GM12878 (cell line): ENCODE measurements around the gene LYPD6. TPM values are rescaled to one million over a fixed set of nuclear protein-coding genes. Genes with fewer than 3 reads are reported as not detected.

ENCODE experiments used
- ATAC-seq: fragments of 200-7000 bp; cut with Tn5 transposase; 3 replicates; pipeline ENCODE4 v1.9.1; 2020; ENCODE audit warnings: mild to moderate bottlenecking, moderate library complexity
- BruUV-seq: library from RNA; stranded (reverse); fragments of 400-500 nt; replicated peaks from 2 replicates; lab custom pipeline; 2021; lab: Mats Ljungman, UMichigan
- CTCF ChIA-PET: fragments of 300-600 bp; sonication (Branson Sonifier 250); formaldehyde crosslinking; extraction: SDS; loops from one replicate; lab custom pipeline; 2021; ENCODE audit warnings: inconsistent platforms; lab: Yijun Ruan, JAX
- POLR2A ChIA-PET: fragments of 350-600 bp; formaldehyde crosslinking; extraction: SDS; loops from one replicate; lab custom pipeline; 2021; ENCODE audit warnings: inconsistent platforms; lab: Charles Lee
- RAD21 ChIA-PET: fragments of 300-600 bp; sonication (Branson Sonifier 250); formaldehyde crosslinking; loops from one replicate; lab custom pipeline; 2023; ENCODE audit warnings: antibody characterized with exemption; ENCODE audit not compliant: unreplicated experiment; lab: Charles Lee
- SMC1A ChIA-PET: fragments of 300-600 bp; sonication (Branson Sonifier 250); formaldehyde crosslinking; loops from one replicate; lab custom pipeline; 2023; ENCODE audit not compliant: unreplicated experiment, uncharacterized antibody; lab: Charles Lee
- DNase-seq: peaks from one replicate; pipeline ENCODE4 v3.0.0-alpha.2; 2011; ENCODE audit warnings: low read depth, low spot score
- FAIRE-seq: peaks from 3 replicates; lab custom pipeline; 2011; peaks lifted over from hg19 to GRCh38; lab: Jason Lieb, UNC
- H2AFZ ChIP-seq: 2 replicates; pipeline ENCODE4 v1.6.0; 2011; ENCODE audit warnings: low read depth, low read length, control low read depth; ENCODE audit not compliant: control insufficient read depth
- H3K27ac ChIP-seq: 2 replicates; pipeline ENCODE4 v1.5.1; 2011; ENCODE audit warnings: control low read depth; ENCODE audit not compliant: control insufficient read depth, insufficient read depth
- H3K27me3 ChIP-seq, 2 experiments: replicated peaks in 1 of 2; 2 replicates each; pipeline versions ENCODE4 v1.6.0 to v1.6.1; 2011; ENCODE audit warnings: low read length in 1 of 2; ENCODE audit not compliant: control insufficient read depth in 2 of 2, insufficient read depth in 2 of 2
- H3K36me3 ChIP-seq, 2 experiments: 2 replicates each; pipeline ENCODE4 v1.5.1; 2011; ENCODE audit warnings: low read length in 1 of 2; ENCODE audit not compliant: control insufficient read depth in 2 of 2, insufficient read depth in 2 of 2
- H3K4me1 ChIP-seq: 2 replicates; pipeline ENCODE4 v1.6.1; 2011; ENCODE audit warnings: mild to moderate bottlenecking, low read length, moderate library complexity, mixed read lengths; ENCODE audit not compliant: control insufficient read depth, insufficient read depth
- H3K4me2 ChIP-seq: 2 replicates; pipeline ENCODE4 v1.6.0; 2011; ENCODE audit warnings: control low read depth; ENCODE audit not compliant: control insufficient read depth, insufficient read depth
- H3K4me3 ChIP-seq: fragments of 200-600 bp; sonication (generic); 2 replicates; pipeline ENCODE4 v1.5.1; 2016
- H3K79me2 ChIP-seq: 2 replicates; pipeline ENCODE4 v1.6.0; 2011; ENCODE audit warnings: low read length; ENCODE audit not compliant: control insufficient read depth, insufficient read depth
- H3K9ac ChIP-seq: 2 replicates; pipeline ENCODE4 v1.8.0; 2011; ENCODE audit warnings: low read length, control low read depth, mixed read lengths; ENCODE audit not compliant: control insufficient read depth, insufficient read depth
- H3K9me3 ChIP-seq: replicated peaks from 3 replicates; pipeline ENCODE4 v1.5.1; 2011; ENCODE audit warnings: mild to moderate bottlenecking, low read length; ENCODE audit not compliant: control insufficient read depth, insufficient read depth
- H4K20me1 ChIP-seq: 2 replicates; pipeline ENCODE4 v1.6.0; 2011; ENCODE audit not compliant: control insufficient read depth, insufficient read depth
- EGR1 ChIP-seq, 2 experiments: IDR thresholded peaks; 1 replicate in 1 of 2; 2 replicates in 1 of 2; pipeline ENCODE4 v1.6.1; 2011 to 2012; ENCODE audit warnings: low read depth in 2 of 2, low read length in 2 of 2, borderline replicate concordance in 1 of 2, mild to moderate bottlenecking in 1 of 2, moderate library complexity in 1 of 2
- HDAC6 ChIP-seq: fragments of 200-600 bp; sonication (generic); IDR thresholded peaks from one replicate; pipeline ENCODE4 v1.8.0; 2017; ENCODE audit warnings: antibody characterized with exemption; ENCODE audit not compliant: unreplicated experiment
- NFXL1 ChIP-seq: fragments of 450-650 bp; IDR thresholded peaks from 2 replicates; pipeline ENCODE4 v1.6.1; 2017; ENCODE audit warnings: antibody characterized with exemption, mild to moderate bottlenecking, borderline replicate concordance
- NFYB ChIP-seq: IDR thresholded peaks from 2 replicates; pipeline ENCODE4 v1.6.1; 2011; ENCODE audit warnings: low read depth, mild to moderate bottlenecking, low read length, improper control_type of control experiment, moderate library complexity; ENCODE audit not compliant: insufficient read depth
- SMC3 ChIP-seq: IDR thresholded peaks from 2 replicates; pipeline ENCODE4 v1.6.1; 2011; ENCODE audit warnings: low read length, improper control_type of control experiment, borderline replicate concordance
- SUPT20H ChIP-seq: IDR thresholded peaks from 2 replicates; pipeline ENCODE4 v1.6.1; 2011; ENCODE audit warnings: low read depth, mild to moderate bottlenecking, low read length, moderate library complexity, borderline replicate concordance; ENCODE audit not compliant: control insufficient read depth
- ZNF217 ChIP-seq: fragments of 450-650 bp; IDR thresholded peaks from 2 replicates; pipeline ENCODE4 v1.6.1; 2017; ENCODE audit warnings: antibody characterized with exemption, mild to moderate bottlenecking
- WGBS: methylation state at CpG from one replicate; pipeline ENCODE4 v1.1.6; 2016; ENCODE audit warnings: low lambda C conversion rate; ENCODE audit not compliant: insufficient replicate concordance, insufficient coverage; ENCODE audit errors: missing lambda C conversion rate; 5-methylcytosine and 5-hydroxymethylcytosine counted together
- in situ Hi-C: fragments of 300-500 bp; cut with MboI; formaldehyde crosslinking; loops from 9 replicates; pipeline ENCODE4 v1.14.3; 2018; ENCODE audit warnings: mixed read lengths
- intact Hi-C: fragments of 100-400 bp; cut with micrococcal nuclease; formaldehyde crosslinking; loops from one replicate; pipeline ENCODE4 v1.14.2; 2022; ENCODE audit not compliant: unreplicated experiment
- polyA plus RNA-seq, 11 experiments: library from polyadenylated mRNA; depleted of rRNA in 4 of 11; unstranded in 6 of 11; stranded (reverse) in 5 of 11; fragments of >200 nt; fragmentation: Nextera tagmentation in 4 of 11; fragmentation: Illumina TruSeq in 1 of 11; extraction: Ambion mirVana in 4 of 11; extraction: Trizol in 1 of 11; gene quantifications; 1 replicate in 1 of 11; 2 replicates in 10 of 11; pipeline versions ENCODE4 v1.2.1 to v1.2.3, GENCODE V29; 2011 to 2016; ENCODE audit warnings: inconsistent platforms in 2 of 11, missing spikeins in 2 of 11, low read depth in 1 of 11
- total RNA-seq, 4 experiments: library from RNA; depleted of rRNA in 3 of 4; stranded (reverse); fragments of >200 nt in 3 of 4; fragmentation: Illumina TruSeq in 1 of 4; extraction: Trizol in 1 of 4; gene quantifications; 2 replicates each; pipeline versions ENCODE4 v1.2.1 to v1.2.3, GENCODE V29; 2013 to 2021

The LYPD6 gene
- total and polyA plus RNA-seq, 10 of the 15 experiments (the other 5 are each of a cell fraction or from before 2014, with no cell fraction given): not detected

- TF ChIP-seq EGR1 (IDR thresholded peaks at IDR 0.05; ENCODE audit: borderline replicate concordance in 1 of 2, low read depth in 2 of 2, low read length in 2 of 2) (no peak), NFXL1 (no peak), ZNF217 (no peak)
These were observed 69.7 kb downstream of the LYPD6 start (continued) for GRCh38 chr2:149399934-149400615.

DNA sequence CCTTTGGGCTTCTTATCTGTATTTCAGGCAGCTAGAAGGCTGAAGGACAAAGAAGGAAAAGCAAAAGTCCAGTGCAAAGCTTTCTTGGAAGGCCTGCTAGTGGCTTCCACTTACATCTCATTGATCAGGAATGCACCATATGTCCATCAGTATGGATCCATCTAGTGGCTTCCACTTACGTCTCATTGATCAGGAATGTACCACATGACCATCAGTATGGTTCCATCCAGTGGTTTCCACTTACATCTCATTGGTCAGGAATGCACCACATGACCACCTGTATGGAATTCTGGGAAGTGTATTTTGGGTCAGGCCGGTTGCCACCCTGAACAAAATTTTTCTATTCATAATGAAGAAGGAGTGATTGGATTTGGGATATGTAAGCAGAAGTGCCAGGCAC, 70.6 kb downstream of the LYPD6 start:
- Histone ChIP-seq H3K4me2 (no peak overlapping the region), H3K4me3 (no peak overlapping the region), H3K79me2 (no peaks in the 10 kb centered on the region), H3K9ac (no peak overlapping the region), H3K27ac (no peak overlapping the region), H3K4me1 (no peaks in the 10 kb centered on the region), H3K27me3 (no peaks in the 10 kb centered on the region; a peak in 1 of 4 replicates), H3K9me3 (no peaks in the 10 kb centered on the region), H4K20me1 (no peaks in the 10 kb centered on the region), H3K36me3 (no peaks in the 10 kb centered on the region), H2AFZ (no peak overlapping the region)
- in situ Hi-C loops (no loop called here), intact Hi-C loops (no loop called here)
- CTCF ChIA-PET: no interaction called here
- RAD21 ChIA-PET: no interaction called here
- ATAC-seq (no peak), DNase-seq (no peak), FAIRE-seq (no peak)
- SMC1A ChIA-PET: no interaction called here
- no peak for TF ChIP-seq HDAC6
- no peak for TF ChIP-seq SMC3
- TF ChIP-seq SUPT20H: no peak
- TF ChIP-seq NFYB: 0 out of 2 replicates have a peak, but pooled peaks have one; percentile 4
- BruUV-seq: no TSS peak
- POLR2A ChIA-PET: no interaction called here
- 24% methylated on average over 2 of the region's 2 CpGs for WGBS
